SK-MEL-5 (cell line): Measurements from ENCODE around the gene NAMPT. TPM values are rescaled to one million over a fixed set of nuclear protein-coding genes. Genes with fewer than 3 reads are reported as not detected.

Source experiments
- DNase-seq: peaks from one replicate; pipeline ENCODE4 v3.0.0-alpha.2; 2016; ENCODE audit warnings: low read depth, low spot score
- in situ Hi-C: cut with HindIII; loops from 2 replicates; pipeline ENCODE4 v1.10.0; 2016; ENCODE audit warnings: low sequenced_read_pairs, high pct_unique_total_duplicates, low pct_unique_long_range_greater_than_20kb
- total RNA-seq: library from RNA; depleted of rRNA; stranded (reverse); fragments of >200 nt; shearing (Covaris generic); gene quantifications from 2 replicates; pipeline ENCODE4 v1.2.3, GENCODE V29; 2014

The NAMPT gene
- total RNA-seq, 1 experiment from 2014 or later, result 206 TPM

DNA sequence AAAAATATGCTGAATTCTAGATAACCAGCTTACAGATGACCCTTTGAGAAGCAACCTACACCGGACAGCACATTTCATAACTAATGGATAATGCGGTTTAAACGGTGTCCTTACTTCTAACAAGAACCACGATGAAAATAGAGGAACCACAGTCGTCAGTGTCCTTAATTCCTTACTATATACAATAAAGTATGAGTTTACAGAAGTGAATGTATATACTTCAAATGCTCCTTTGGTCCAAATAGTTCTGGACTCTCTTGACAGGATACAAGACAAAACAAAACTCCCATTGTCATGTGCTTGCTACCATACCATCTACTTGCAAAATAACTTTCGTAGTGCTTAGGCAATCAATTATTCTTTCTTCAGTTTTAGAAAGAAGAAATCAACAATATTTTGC, 2.4 kb downstream of the NAMPT start:
- peak; percentile 57 for DNase-seq
- in situ Hi-C loops, result no loop called here

DNA sequence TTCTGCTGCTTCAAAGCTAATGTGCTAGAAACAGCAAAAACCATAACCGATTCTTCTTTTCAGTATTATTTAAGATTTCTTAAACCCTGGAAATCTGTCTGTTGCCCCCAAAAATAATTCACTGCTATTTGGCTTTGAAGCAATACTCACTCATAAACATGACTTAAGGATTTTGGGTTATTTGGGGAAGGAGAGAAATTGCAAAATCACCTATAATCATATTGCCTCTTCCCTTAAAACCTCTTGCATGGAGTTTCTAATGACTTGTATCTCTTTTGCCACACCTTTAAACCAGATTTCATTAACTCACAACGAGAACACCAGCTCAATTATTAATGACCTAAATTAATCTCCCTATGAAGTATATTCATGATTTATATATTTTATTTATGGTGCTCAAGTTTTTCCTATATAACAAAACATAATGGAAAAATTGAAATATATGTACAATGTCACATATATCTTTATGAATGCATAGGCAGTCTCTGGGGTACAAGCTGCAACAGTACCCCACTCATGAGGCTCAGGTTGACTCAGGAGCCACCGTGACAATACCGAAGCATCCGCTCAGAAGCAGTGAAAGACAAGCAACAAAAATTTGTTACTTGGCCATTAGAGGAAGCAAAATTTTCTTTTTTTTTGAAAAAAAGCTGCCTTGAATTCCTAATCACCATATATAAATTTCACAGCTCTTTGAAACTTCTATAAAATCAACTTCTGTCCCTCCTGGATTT, 3.0 kb downstream of the NAMPT start:
- in situ Hi-C loops, result no loop called here
- DNase-seq, result no peak

DNA sequence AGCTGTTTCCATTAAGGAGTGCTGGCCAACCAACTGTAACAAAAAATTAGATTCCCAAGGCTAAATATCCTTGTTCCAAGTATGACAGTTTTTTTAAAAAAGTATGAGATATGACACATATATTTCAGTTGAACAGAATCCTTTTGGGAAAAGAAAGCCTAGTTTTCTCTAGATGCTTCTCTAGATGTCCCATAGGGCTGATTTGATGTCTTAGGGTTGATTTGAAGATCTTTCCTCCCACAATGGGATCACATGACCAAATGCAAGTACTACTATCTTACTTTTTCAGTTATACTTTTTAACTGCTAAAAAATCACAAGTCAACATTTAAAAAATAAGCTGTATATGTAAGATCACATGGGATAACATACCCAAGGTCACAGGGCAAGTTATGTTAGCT, 3.7 kb downstream of the NAMPT start:
- no peak for DNase-seq
- in situ Hi-C loops, result no loop called here

DNA sequence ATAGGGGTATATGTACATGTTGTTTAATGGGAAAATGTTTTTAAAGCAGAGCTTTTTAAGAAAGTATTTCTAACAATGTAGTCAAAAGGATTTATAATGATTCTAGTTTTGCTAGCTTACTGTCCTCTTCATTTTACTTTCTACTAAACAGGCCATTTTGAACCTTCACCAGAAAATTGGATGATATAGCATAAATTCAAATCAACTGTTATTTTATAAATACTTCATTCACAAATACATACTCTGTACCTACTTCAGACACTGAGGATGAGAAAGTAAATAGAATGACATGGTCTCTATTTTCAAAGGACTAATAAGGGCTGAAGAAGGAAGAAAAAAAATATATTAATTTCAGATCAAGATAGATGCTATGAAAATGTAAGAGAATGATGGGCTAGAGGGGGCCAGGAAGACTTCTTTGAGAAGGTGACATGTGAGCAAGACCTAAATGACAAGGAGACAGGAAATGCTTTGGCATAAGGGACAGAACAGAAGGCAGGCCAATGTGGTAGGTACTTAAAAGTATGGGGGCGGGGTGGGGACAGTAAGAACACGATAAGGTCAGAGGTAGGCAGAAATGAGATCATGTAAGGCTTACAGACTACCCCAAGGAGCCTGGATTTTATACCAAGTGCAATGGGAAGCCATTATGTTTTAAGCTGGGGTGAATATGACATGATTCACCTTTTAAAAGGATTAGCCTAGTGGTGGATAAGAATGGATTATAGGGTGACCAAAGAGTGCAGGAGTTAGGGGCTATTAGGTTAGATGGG, 5.2 kb downstream of the NAMPT start:
- in situ Hi-C loops, result no loop called here
- no peak for DNase-seq

DNA sequence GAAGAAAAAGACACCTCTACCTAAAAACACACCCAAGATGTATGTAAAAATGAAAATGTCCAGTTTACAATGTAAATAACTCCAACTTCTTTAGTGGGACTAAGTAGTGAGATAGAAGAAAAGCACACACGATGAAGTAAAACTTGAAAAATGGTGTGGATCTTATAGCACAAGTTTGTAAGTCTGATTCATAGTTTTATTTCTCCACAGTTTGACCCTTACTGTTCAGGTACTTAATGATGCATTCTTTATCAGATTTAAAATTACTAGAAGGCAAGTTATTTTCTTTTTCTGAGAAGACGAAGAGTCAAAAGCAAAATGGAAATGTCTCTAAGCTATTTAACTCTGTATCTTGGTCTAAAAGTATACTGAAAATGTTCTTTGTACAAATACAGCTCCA, 6.1 kb downstream of the NAMPT start:
- no peak for DNase-seq
- in situ Hi-C loops, result no loop called here

DNA sequence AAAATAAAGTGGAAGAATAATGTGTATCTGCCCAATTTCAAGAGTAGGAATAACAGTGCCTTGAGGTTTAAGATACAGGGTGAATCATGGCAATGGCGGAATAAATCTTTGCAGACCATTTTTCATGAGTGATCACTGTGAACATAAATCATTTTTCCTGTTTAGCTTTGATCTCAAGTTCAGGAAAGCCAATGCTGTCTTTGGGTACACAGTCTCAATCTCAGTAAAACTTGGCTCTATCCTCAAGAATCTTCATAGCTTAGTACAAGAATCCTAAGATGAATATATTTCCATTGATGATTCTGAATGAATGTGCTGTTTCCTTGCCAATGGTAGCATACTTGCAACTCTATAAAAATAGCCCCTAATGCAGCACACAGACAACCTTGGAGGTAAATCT, 6.8 kb downstream of the NAMPT start:
- in situ Hi-C loops, result no loop called here
- no peak for DNase-seq

DNA sequence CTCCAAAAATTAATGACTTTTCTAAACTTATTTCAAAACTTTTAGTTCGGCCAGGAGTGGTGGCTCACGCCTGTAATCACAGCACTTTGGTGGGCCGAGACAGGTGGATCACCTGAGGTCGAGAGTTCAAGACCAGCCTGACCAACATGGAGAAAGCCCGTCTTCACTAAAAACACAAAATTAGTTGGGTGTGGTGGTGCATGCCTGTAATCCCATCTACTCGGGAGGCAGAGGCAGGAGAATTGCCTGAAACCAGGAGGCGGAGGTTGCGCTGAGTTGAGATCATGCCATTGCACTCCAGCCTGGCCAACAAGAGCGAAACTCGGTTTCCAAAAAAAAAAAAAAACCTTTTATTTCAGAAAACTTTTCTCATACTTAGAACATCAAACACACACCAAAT, 8.3 kb downstream of the NAMPT start:
- no peak for DNase-seq
- in situ Hi-C loops, result no loop called here

DNA sequence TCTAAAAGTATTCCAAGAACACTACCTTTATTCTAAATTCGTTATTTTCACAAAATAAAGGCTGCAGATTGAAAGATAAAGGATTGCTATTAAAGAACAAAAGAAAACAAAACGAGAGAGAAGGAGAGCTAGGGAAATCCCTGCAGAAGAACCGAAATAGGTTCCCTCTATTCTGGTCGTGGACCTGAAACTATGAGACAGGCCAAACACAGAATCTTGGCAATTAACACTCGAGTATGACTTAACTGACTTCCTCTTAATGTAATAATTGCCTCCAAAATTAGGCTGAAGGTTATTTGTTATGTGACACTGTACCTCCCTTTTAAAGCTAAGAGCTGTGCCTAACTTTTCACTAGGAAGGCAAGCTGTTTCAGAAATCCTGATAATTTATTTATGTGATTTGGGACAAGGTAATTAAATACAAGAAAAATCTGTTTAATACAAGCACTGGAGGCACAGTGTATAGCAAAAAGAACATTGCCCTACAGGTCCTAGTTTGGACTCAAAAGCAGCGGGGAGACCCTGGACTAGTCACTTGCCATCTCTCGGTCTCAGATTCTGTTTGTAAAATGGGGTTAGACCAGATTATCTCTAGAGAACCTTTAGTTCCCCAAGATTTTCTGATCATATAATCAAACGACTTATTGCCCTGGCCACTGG, 11.6 kb downstream of the NAMPT start:
- in situ Hi-C loops, result no loop called here
- DNase-seq, result no peak

DNA sequence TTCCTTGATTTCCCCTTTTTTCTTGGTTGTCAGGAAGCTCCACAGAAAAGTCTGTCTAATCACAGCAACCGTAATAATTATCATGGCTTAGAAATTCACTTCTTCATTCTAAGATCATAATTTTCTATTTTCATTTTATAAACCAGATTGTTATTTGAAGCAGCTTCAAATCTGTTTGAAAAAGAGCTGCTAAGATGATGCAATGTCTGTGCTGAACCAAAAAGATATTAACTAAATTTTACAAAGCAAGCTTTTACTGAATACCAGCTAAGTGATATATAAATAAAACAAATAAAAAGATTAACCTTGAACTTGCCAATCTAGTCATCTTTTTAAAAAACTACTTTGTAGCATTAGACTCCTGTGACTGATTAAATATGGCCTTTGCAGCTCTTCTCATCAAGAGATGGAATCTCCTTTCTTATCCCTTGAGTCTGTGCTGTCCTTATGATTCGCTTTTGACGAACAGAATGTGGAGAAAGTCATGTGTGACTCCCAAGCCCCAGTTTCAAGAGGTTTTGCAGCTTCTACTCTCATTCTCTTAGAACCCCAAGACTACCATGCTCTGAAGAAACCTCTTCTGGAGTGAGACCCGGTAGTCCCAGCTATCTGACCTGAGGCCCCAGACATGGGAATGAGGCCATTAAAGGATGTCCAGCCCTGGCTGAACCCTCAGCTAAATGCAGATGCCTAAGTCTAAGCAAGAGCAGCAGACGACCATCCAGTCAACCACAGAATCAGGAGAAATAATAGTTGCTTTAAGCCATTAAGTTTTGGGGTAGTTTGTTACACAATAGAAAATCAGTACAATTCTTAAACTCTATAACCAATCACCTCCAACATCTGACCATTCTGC, 14.4 kb downstream of the NAMPT start:
- no peak for DNase-seq
- in situ Hi-C loops, result no loop called here

DNA sequence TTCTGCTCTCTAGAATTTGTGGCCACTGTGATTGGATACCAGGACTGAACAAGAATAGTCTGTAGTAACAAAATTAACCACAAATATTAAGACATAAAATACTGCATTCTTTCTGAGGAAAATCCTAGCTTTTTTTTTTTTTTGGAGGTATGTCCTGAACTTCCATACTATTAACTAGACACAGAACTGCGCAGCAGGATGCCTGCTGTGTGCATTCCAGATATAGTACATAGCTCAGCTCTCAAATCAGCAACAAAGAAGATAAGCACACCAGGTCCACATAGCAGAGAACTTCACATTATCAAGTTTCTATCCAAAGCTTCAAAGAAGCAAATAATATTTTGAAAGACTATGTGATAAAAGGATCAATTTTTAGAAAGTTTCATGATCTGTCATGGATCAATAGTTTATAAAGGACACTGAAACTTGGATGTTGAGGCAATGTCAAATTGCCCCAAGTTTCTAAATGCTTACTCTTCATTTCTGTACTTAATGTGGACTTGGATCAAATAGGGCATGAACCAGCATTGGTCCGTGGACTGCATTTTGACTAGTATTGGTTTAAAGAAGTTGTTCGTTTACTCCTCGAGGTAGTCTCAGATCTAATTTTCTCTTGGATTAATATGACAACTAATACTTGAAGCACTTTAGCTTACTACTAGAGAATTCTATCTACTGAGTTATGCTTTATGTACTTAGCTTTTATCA, 15.4 kb downstream of the NAMPT start:
- in situ Hi-C loops, result no loop called here

DNA sequence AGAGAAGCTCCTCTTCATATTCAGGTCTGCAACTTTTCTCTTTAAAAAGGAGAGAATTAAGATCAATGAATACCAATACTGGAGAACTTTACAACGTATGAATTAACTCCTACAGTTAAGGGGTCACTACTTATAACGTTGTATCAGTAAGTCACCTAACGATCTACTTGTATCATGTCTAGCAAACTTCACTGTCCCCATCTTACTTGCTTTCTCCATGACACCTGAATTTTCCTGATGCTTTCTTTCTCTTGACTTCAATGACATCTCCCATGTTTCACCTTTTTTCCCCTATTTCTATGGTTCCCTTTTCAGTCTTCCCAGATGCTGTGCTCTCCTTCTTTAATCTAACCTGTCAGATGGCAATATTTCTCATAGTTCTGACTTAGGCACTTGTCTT, 19.6 kb downstream of the NAMPT start:
- in situ Hi-C loops, result no loop called here
- no peak for DNase-seq

More for the DNA sequence above, 15.4 kb downstream of the NAMPT start:
- DNase-seq, result no peak

DNA sequence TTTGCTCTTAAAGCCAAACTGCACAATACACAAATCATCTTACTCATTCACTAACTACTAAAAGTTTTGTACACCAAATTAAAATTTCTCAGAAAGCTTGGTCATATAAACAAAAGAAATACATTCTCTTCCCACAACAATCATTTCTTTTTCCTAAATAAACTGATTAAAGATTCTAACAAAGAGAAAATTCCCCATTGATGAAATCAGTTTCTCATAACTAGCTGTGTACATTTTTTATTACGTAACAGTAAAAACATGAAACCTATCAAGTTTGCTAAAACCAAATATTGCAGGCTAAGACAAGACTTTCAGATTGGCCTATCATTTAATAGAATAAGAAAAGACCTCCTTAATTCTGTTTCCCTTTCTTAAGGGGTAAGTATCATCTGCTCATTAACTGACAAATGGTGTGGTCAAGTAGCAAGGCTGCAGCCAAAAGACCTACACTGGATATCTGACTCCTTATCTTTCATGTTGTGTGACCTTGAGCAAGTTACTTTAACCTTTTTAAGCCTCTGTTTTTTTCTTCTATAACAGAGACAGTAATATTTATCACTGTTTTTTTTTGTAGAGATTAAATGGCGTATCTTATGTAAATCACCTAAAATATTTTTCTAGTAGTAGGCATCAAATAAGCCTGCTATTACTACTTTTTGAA, 22.4 kb downstream of the NAMPT start:
- in situ Hi-C loops, result no loop called here
- DNase-seq, result no peak

DNA sequence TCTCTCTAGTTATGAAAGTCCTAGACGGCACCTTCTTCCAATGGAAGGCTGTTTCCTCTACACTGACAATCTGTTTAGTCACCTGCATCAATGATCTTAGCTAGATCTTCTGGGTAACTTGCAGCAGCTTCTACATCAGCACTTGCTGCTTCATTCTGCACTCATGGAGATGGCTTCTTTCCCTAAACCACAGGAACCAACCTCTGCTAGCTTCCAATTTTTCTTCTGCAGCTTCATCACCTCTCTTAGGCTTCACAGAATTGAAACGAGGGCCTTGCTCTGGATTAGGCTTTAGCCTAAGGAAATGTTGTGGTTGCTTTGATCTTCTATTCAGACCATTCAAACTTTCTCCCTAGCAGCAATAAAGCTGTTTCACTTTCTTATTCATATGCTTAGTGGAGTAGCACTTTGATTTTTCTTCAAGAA, 24.6 kb downstream of the NAMPT start:
- in situ Hi-C loops, result no loop called here
- DNase-seq, result no peak

DNA sequence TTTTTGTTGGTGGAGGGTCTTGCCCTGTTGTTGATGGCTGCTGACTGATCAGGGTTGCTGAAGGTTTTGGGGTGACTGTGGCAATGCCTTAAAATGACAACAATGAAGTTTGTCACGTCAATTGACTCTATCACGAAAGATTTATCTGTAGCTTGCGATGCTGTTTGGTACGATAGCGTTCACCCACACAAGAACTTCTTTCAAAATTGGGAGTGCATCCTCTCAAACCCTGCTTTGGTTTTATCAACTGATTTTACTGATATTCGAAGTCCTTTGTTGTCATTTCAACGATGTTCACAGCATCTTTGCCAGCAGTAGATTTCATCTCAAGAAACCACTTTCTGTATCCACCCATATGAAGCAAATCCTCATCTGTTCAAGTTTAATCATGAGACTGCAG, 26.0 kb downstream of the NAMPT start:
- in situ Hi-C loops, result no loop called here
- DNase-seq, result no peak

DNA sequence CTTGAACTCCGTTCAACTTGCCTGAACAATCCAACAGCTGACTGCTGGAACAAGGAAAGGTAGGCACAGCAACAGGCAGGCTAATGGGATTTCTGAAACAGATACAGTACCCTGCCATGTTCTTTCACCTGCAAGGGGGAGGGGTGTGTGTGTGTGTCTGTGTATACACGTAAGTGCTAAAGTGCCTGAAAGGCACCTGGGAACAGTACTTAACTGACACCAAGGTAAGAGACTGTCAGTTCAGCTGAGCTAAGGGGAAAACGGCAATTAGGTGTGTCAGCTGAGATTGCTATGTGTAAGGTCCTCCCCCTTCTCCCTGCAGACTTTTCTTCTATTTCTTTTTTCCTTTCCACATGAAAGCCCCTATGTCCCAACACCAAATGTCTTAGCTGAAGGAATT, 27.0 kb downstream of the NAMPT start:
- in situ Hi-C loops, result no loop called here
- DNase-seq, result no peak

DNA sequence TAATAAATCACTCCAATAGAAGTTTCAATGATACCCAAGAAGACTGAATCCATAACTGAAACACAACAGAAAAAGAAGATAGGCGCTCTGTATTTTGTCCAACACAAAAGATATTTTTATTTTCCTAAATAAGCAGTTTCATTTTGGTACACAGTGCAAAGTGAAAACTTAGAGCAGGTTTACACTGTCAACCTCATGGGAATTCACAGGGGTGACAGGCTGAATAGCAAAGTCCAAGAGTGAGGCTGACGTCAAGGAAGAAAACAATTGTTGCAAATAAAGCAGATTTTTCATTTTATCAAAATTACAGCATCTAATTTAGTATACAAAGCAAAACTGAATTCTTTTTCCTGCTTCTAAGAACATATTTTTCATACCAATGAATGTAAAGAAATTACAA, 28.6 kb downstream of the NAMPT start:
- in situ Hi-C loops, result no loop called here
- DNase-seq, result no peak

DNA sequence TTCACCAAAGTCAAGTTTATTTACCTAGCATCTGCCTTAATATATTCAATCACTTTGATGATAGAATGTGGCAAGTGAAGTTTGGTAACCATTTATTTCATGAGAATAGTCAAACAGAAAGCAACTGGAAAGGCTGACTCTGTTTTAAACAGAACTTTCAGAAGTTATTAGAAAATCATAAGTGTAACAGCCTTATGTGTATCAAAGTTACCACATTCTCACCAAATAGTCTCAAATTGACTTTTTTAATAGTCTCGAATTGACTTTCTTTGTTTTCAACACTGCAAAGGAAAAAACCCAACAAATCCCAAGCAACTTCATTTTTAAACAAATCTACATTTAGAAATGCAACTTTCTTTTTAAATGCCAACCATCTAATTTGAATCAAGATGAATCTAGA, 29.5 kb downstream of the NAMPT start:
- no peak for DNase-seq
- in situ Hi-C loops, result no loop called here
